HepG2 (cell line): Measurements from ENCODE around the gene PSORS1C1. TPM values are rescaled to one million over a fixed set of nuclear protein-coding genes. Genes with fewer than 3 reads are reported as not detected.
A peak's percentile ranks its signal among the peaks of the same experiment; 100 is the strongest.

Experiments used
- ADNP ChIP-seq: sonication (generic); formaldehyde crosslinking; IDR thresholded peaks from 2 replicates; pipeline ENCODE4 v1.4.0; 2020; ENCODE audit warnings: missing genetic modification reagents
- CCAR2 ChIP-seq: fragments of 200-400 bp; formaldehyde crosslinking; optimal IDR thresholded peaks from 2 replicates; pipeline ENCODE3; 2018; ENCODE audit warnings: low read depth, mild to moderate bottlenecking, low read length, moderate library complexity
- ELF3 ChIP-seq: IDR thresholded peaks from 2 replicates; pipeline ENCODE4 v1.6.1; 2016; ENCODE audit warnings: missing genetic modification reagents, missing compliant biosample characterization
- FOXO4 ChIP-seq: sonication (generic); formaldehyde crosslinking; conservative IDR thresholded peaks from 2 replicates; pipeline ENCODE4 v1.8.1; 2023; ENCODE audit warnings: missing genetic modification reagents
- IKZF5 ChIP-seq: IDR thresholded peaks from 2 replicates; pipeline ENCODE4 v1.6.1; 2018; ENCODE audit warnings: missing genetic modification reagents, mild to moderate bottlenecking, missing compliant biosample characterization
- MAFF ChIP-seq: IDR thresholded peaks from 2 replicates; pipeline ENCODE4 v1.6.1; 2011; ENCODE audit warnings: low read depth, low read length, improper control_type of control experiment
- MTF1 ChIP-seq: sonication (generic); formaldehyde crosslinking; IDR thresholded peaks from 2 replicates; pipeline ENCODE4 v1.5.0; 2020; ENCODE audit warnings: missing genetic modification reagents
- NFRKB ChIP-seq: fragments of 450-650 bp; IDR thresholded peaks from 2 replicates; pipeline ENCODE4 v1.6.1; 2017
- NR2F1 ChIP-seq, 2 experiments: fragments of 450-650 bp in 1 of 2; formaldehyde crosslinking in 1 of 2; IDR thresholded peaks; 2 replicates each; pipeline versions ENCODE4 v1.5.0 to v1.6.1; 2016 to 2020; ENCODE audit warnings: mild to moderate bottlenecking in 1 of 2, missing compliant biosample characterization in 1 of 2, missing genetic modification reagents in 1 of 2, moderate library complexity in 1 of 2
- PRDM4 ChIP-seq: sonication (generic); formaldehyde crosslinking; IDR thresholded peaks from 2 replicates; pipeline ENCODE4 v1.9.0; 2021; ENCODE audit warnings: missing genetic modification reagents, borderline replicate concordance
- RNF2 ChIP-seq: fragments of 450-650 bp; conservative IDR thresholded peaks from 2 replicates; pipeline ENCODE4 v1.6.1; 2016; ENCODE audit warnings: low read depth
- ZIK1 ChIP-seq: sonication (generic); formaldehyde crosslinking; IDR thresholded peaks from 2 replicates; pipeline ENCODE4 v1.5.0; 2020; ENCODE audit warnings: mild to moderate bottlenecking, low read depth, missing genetic modification reagents, borderline replicate concordance
- ZNF513 ChIP-seq: sonication (generic); formaldehyde crosslinking; conservative IDR thresholded peaks from 2 replicates; pipeline ENCODE4 v1.5.0; 2020; ENCODE audit warnings: missing genetic modification reagents
- polyA plus RNA-seq, 8 experiments: library from polyadenylated mRNA; depleted of rRNA in 3 of 8; stranded (reverse) in 7 of 8; unstranded in 1 of 8; fragments of >200 nt; fragmentation: Illumina TruSeq in 4 of 8; extraction: Trizol in 4 of 8; gene quantifications; 2 replicates each; pipeline versions ENCODE4 v1.2.1 to v1.2.3, GENCODE V29; 2011 to 2016; ENCODE audit warnings: low read depth in 4 of 8, missing spikeins in 1 of 8, mixed read lengths in 1 of 8; ENCODE audit not compliant: insufficient read depth in 1 of 8
- total RNA-seq, 5 experiments: library from RNA; depleted of rRNA; stranded (reverse); fragments of >200 nt; fragmentation: Illumina TruSeq; extraction: Trizol; gene quantifications; 2 replicates each; pipeline ENCODE4 v1.2.3, GENCODE V29; 2016; ENCODE audit warnings: low read depth in 1 of 5
- TF ChIP-seq, protein P1 (sequence below): sonication (generic); formaldehyde crosslinking; IDR thresholded peaks from 2 replicates; pipeline ENCODE4 v1.4.0; 2020; ENCODE audit warnings: missing genetic modification reagents
- TF ChIP-seq, protein P2 (sequence below): IDR thresholded peaks from 2 replicates; pipeline ENCODE4 v1.6.1; 2016; ENCODE audit warnings: missing genetic modification reagents, missing compliant biosample characterization

The PSORS1C1 gene
- total and polyA plus RNA-seq, 2 of the 13 experiments (the other 11 are each of a cell fraction or from before 2014, with no cell fraction given), result 0.01 to 0.02 TPM

- TF ChIP-seq IKZF5, result no peak
- TF ChIP-seq, protein P1, sequence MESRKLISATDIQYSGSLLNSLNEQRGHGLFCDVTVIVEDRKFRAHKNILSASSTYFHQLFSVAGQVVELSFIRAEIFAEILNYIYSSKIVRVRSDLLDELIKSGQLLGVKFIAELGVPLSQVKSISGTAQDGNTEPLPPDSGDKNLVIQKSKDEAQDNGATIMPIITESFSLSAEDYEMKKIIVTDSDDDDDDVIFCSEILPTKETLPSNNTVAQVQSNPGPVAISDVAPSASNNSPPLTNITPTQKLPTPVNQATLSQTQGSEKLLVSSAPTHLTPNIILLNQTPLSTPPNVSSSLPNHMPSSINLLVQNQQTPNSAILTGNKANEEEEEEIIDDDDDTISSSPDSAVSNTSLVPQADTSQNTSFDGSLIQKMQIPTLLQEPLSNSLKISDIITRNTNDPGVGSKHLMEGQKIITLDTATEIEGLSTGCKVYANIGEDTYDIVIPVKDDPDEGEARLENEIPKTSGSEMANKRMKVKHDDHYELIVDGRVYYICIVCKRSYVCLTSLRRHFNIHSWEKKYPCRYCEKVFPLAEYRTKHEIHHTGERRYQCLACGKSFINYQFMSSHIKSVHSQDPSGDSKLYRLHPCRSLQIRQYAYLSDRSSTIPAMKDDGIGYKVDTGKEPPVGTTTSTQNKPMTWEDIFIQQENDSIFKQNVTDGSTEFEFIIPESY (CRISPR knock-in tag), result no peak
- no peak for TF ChIP-seq NR2F1 (CRISPR knock-in tag; IDR thresholded peaks at IDR 0.05)
- no peak for TF ChIP-seq PRDM4 (CRISPR knock-in tag)
- 0 out of 2 replicates have a peak, but pooled peaks have one; percentile 26 for TF ChIP-seq ADNP
- TF ChIP-seq NFRKB, result no peak
- no peak for TF ChIP-seq CCAR2
- TF ChIP-seq FOXO4 (CRISPR knock-in tag), result 0 out of 2 replicates have a peak, but pooled peaks have one; percentile 43
- TF ChIP-seq ELF3 (CRISPR knock-in tag), result no peak
- TF ChIP-seq, protein P2, sequence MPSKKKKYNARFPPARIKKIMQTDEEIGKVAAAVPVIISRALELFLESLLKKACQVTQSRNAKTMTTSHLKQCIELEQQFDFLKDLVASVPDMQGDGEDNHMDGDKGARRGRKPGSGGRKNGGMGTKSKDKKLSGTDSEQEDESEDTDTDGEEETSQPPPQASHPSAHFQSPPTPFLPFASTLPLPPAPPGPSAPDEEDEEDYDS (CRISPR knock-in tag), result no peak
- TF ChIP-seq ZNF513 (CRISPR knock-in tag), result no peak
- TF ChIP-seq ZIK1 (CRISPR knock-in tag), result no peak
- TF ChIP-seq MTF1 (CRISPR knock-in tag), result no peak
- TF ChIP-seq RNF2, result no peak
- TF ChIP-seq MAFF, result no peak
Observed at GRCh38 chr6:31158863-31159855, 44.6 kb downstream of the PSORS1C1 start (continued).
